ENCODE measurements around the gene SPRING1. TPM values are rescaled to one million over a fixed set of nuclear protein-coding genes. Genes with fewer than 3 reads are reported as not detected.

The SPRING1 gene
- total and polyA plus RNA-seq, 11 donors: 8.2 to 24.4 (median 14.0) TPM

DNA sequence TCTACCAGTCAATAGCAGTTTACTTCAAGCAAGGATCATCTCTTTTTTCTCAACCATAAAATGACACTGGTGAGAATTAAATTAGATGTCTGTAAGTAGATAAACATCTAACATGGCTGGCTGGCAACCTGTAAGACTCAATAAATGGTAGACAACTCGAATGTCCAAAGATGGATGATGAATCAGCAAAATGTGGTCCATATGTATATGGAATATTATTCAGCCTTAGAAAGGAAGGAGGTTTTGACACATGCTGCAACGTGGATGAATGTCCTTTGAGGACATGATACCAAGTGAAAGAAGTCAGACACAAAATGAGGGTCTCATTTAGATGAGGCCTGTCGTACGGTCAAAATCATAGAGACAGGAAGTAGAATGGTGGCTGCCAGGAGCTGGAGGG, 46.2 kb downstream of the SPRING1 start:
- H3K4me3 ChIP-seq: no peak overlapping the region
- WGBS, 4 donors: 79 to 87% (median 85%) methylated on average over 4 of the region's 4 CpGs
- no peak for TF ChIP-seq POLR2A (IDR thresholded peaks at IDR 0.05)
- TF ChIP-seq CTCF (IDR thresholded peaks at IDR 0.05): no peak
- ATAC-seq (no peak), DNase-seq (no peak)
- H3K4me1 ChIP-seq: peaks cover 0 to 31% (median 23%) of the 10 kb centered on the region in 12 donors
- intact Hi-C loops (cut with DNase I): loop anchor here in 5 of 10 donors (5.0 to 10.0 kb wide), 6 partner anchors 67 to 547 kb away; partner anchors contain the start of gene MED13L (in 1 of the 5)
- no peak overlapping the region for H3K27ac ChIP-seq
- H3K36me3 ChIP-seq: no peaks in the 10 kb centered on the region
- peaks cover 0 to 47% (median 10%) of the 10 kb centered on the region in 9 donors for H3K27me3 ChIP-seq
- H3K9me3 ChIP-seq: no peaks in the 10 kb centered on the region

DNA sequence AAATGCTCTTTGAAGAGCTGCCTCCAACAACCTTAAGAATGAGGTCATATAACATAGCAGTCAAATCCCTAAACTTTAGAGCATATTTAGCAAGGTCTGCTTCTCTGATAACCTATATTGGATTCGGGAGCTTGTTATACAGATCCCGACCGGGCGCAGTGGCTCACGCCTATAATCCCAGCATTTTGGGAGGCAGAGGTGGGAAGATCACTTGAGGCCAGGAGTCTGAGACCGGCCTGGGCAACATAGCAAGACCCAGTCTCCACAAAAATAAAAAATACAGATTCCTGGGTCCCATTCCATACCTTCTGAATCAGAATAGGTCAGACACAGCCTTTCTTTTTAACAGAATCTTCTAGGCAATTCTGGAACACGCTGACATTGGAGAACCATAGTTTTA, 46.7 kb downstream of the SPRING1 start:
- intact Hi-C loops (cut with DNase I): loop anchor here in 5 of 10 donors (5.0 to 10.0 kb wide), 6 partner anchors 66 to 546 kb away; partner anchors contain the start of gene MED13L (in 1 of the 5)
- peaks cover 0 to 47% (median 10%) of the 10 kb centered on the region in 9 donors for H3K27me3 ChIP-seq
- no peak for ATAC-seq

GRCh38 chr12:116689979-116690744, 47.7 kb downstream of the SPRING1 start:
- Histone ChIP-seq H3K27me3 (peaks cover 0 to 47% (median 10%) of the 10 kb centered on the region in 9 donors), H3K4me3 (no peak overlapping the region), H3K27ac (no peak overlapping the region), H3K9me3 (no peaks in the 10 kb centered on the region), H3K4me1 (peaks cover 0 to 28% (median 22%) of the 10 kb centered on the region in 12 donors), H3K36me3 (no peaks in the 10 kb centered on the region)
- no peak for ATAC-seq
- 44 to 55% (median 53%) methylated on average over 8 of the region's 8 CpGs for WGBS, 4 donors
- DNase-seq: no peak
- intact Hi-C loops (cut with DNase I): loop anchor here in 7 of 10 donors (5.0 to 10.0 kb wide), 8 partner anchors 65 to 545 kb away; partner anchors contain the start of gene MED13L (in 2 of the 7)
- TF ChIP-seq CTCF (IDR thresholded peaks at IDR 0.05) (no peak), POLR2A (IDR thresholded peaks at IDR 0.05) (no peak)

More for the DNA sequence above, 46.7 kb downstream of the SPRING1 start:
- DNase-seq: no peak
- Histone ChIP-seq H3K27ac (no peak overlapping the region), H3K9me3 (no peaks in the 10 kb centered on the region), H3K4me1 (peaks cover 0 to 31% (median 23%) of the 10 kb centered on the region in 12 donors), H3K36me3 (no peaks in the 10 kb centered on the region), H3K4me3 (no peak overlapping the region)
- WGBS, 4 donors: 96 to 100% (median 98%) methylated on average over 7 of the region's 7 CpGs
- no peak for TF ChIP-seq POLR2A (IDR thresholded peaks at IDR 0.05)
- no peak for TF ChIP-seq CTCF (IDR thresholded peaks at IDR 0.05)

GRCh38 chr12:116689521-116689920, 48.3 kb downstream of the SPRING1 start:
- intact Hi-C loops (cut with DNase I): loop anchor here in 3 of 10 donors (10.0 kb wide), 3 partner anchors 75 to 415 kb away; partner anchors contain the start of gene MED13L (in 1 of the 3)
- H3K4me1 ChIP-seq: peaks cover 0 to 21% (median 17%) of the 10 kb centered on the region in 12 donors
- no peak for ATAC-seq

More at GRCh38 chr12:116689521-116689920, 48.3 kb downstream of the SPRING1 start:
- 67 to 82% (median 71%) methylated on average over 5 of the region's 5 CpGs for WGBS, 4 donors
- DNase-seq: no peak
- H3K4me3 ChIP-seq: no peak overlapping the region
- H3K27me3 ChIP-seq: peaks cover 0 to 40% (median 10%) of the 10 kb centered on the region in 9 donors
- H3K27ac ChIP-seq: no peak overlapping the region
- no peaks in the 10 kb centered on the region for H3K36me3 ChIP-seq
- H3K9me3 ChIP-seq: no peaks in the 10 kb centered on the region
- TF ChIP-seq CTCF (IDR thresholded peaks at IDR 0.05): no peak
- TF ChIP-seq POLR2A (IDR thresholded peaks at IDR 0.05): no peak
